HG02938 (cell line): ENCODE results near the gene DMGDH.
"Not testable (repeated sequence)": the region's sequence is repeated elsewhere in the genome, so short reads cannot be mapped to it uniquely, and the experiment has no call there.

Experiments
- ATAC-seq: cut with Tn5 transposase; IDR thresholded peaks from one replicate; pipeline ENCODE4 v1.9.1; 2021; ENCODE audit warnings: mild to moderate bottlenecking, moderate library complexity; ENCODE audit not compliant: unreplicated experiment

DMGDH gene

DNA sequence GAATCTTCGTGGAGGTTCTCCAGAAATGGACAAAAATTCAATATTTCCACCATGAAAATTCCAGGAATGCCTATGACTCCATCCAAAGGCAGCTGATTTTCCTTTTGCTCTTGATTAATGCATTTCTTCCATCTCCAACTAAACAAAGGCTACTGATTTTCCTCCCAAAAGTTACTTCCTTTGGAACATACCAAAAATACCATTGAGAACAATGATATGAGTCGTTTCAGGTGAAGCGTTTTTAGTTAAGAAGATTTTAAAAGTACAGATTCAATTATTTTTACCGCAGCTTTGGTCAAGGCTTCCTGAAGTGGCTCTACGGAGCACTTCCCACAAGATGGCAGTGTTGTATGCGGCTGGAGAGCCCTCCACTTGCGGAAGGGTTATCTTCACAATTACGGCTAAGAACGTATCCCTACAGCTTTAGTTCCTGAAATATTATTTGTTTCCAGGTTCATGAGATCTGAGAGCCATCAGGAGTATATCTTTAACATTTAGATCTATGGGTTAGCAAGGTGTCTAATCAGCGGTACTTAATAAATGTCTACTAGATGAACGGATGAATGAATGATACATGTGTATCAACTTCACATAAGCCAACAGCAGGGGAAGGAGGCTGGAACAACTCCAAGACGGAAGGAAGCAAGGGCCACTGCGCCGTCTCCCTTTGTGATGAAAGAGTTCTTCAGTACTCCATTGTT is 48.5 kb downstream of the DMGDH start:
- no peak for ATAC-seq

DNA sequence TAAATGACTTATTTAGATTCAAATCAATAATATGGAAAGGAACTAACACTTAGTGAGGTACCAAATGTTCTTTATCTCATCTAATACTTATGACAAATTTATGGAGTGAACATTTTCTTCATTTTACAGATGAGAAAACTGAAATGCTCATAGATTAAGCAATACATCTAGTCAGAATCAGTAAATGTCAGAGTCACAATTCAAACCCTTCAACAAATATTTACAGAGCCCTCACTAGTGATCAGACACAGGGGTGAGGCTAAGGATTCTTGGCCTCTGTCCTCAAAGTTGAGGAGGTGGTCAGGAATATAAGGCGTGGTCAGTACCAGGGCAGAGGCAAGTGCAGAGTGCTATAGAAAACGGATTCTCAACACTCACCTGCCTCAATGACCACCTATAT is 54.8 kb downstream of the DMGDH start:
- ATAC-seq = no peak

DNA sequence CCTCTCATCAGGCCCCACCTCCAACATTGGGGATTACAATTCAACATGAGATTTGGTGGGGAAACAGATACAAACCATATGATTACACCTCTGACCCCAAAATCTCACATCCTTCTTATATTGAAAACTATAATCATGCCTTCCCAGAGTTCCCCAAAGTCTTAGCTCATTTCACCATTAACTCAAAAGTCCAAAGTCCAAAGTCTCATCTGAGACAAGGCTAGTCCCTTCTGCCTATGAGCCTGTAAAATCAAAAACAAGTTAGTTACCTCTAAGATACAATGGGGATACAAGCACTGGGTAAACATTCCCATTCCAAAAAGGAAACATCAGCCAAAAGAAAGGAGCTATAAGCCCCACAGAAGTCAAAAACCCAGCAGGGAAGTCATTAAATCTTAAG is 57.6 kb downstream of the DMGDH start:
- ATAC-seq = no peak

DNA sequence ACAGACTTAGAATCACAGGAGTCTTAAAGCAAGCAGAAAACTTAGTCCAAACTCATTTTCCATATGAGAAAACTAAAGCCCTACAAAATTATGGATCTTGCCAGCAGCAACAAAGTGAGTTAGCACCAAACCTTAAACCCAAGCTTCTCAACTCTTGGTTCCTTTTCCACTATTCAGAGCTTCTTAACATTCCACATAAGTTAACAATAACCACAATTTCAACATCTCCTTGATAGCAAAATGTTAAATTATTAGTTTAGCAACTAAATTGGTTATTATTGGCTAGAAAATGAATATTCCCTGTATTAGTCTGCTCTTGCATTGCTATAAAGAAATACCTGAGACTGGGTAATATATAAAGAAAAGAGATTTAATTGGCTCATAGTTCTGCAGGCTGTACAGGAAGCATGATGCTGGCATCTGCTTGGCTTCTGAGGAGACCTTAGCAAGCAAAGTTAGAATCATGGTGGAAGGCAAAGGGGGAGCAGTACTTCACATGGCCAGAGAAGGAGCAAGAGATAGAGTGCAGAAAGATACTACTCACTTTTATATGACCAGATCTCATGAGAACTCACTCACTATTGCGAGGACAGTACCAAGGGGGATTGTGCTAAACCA is 58.1 kb downstream of the DMGDH start:
- no peak for ATAC-seq

DNA sequence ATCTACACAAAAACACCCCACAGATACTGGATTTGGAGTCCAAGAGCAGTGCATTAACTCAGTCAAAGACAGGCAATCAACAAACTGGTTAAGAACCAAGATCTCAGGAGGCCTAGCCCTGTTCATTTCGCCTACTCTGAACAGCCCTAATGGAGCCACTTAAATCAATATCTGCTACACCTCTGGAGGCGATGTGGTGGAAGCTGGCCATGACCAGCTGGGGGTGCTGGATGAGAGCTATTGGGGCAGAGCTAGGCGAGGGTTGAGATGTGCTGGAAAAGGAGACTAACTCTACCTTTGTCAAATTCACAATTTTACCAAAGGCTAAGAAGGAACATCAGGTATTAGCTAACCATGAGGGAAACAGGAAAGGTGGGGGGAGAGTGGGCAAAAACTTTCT is 61.1 kb downstream of the DMGDH start:
- ATAC-seq = no peak

DNA sequence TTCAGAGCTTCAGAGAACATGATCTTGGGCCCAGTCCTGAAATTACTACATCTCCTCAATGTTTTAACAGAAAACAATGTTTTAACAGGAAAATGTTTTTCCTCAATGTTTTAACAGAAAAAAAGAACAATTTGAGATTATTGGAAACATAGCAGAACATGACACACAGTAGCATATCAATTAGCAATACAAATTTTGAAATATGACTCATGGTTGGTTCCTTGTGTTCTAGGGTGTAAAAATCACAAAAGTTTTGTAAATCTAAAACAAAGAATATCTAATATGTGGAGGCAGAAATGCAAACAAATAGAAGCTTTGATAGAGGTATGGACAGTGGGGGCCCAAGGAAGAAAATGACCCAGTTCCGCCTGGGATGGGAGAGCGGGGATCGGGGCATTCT is 61.6 kb downstream of the DMGDH start:
- no peak for ATAC-seq

DNA sequence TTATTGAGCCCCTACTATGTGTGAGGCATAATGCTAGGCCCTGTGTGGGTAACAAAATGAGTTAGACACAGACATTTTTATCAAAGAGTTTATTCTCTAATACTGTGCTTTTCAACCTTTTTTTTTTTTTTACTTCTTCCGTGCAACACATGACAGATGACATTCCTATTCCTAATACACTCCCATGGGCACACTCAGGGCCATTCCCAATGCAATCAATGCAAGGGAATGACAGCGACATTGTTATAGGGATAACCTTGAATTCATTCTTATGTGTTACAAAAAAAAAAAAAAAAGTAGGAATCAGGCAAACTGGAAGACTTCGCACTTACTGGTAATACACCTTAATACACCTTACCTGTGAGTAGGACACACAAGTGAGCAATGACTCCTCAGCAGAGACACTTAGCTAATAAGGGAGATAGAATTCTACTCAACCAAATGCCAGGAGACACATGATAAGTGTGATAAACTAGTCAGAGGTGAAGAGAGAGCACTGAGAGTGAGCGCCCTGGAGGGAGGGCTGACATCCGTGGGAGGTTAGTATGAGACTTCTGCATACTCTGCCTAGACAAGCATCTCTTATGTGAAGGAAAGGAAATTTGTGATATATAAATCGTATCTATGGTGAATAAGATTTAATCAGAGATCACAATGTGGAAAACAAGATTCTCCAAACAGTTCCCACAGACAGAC is 63.4 kb downstream of the DMGDH start:
- no peak for ATAC-seq

DNA sequence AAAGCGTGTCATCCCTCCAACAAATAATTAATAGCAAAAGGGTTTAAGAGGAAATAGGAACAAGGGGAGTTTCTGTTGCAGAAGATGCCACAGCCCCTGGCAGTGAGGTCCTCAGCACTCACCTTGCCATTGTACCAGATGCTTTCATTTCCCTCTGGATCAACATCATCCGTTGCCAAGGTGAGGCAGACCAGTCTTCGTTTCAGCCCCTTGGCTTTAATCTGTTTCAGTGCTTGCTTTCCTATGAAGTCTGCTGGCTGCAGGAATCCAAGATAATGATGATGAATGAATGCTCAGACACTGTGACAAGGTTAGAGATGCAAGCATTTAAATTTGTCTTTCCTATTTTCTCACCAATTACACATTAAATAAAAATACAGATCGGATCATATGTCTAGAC is 64.3 kb downstream of the DMGDH start:
- ATAC-seq = no peak

DNA sequence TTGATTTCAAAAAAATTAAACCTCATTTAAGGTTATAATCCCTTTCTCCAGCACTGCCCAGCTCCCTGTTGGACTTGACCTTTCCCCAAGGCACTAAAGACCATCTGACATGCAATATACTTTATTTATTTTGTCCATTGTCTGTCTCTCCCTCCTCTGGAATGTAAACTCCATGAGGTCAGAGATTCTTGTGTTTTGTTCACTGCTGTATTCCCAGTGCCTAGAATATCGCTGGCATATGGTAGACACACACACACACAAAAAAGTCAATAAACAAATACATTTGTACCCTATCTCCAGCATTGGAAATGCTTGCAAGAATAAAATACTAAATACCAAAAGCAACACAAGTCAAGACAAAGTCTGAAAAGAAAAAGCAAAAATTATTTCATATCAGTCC is 67.1 kb downstream of the DMGDH start:
- no peak for ATAC-seq

DNA sequence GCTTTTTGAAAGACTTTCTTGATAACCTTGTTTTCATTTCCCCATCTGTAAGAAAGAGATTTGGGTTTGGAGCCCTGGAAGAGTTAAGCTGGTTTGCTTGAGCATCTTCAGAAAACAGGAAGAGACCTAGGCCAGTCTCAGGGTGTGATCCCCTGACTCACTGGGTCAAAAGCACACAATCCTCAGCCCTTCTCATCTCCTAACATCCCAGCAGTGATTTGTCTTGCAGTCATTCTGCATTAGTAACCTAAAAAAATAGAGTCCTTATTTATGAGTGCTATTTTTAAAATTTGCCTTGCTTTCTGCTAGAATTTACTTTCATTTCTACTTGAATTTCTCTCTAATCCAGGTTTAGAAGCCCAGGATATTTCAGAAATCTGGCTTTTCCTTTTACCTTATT is 68.0 kb downstream of the DMGDH start:
- no peak for ATAC-seq

DNA sequence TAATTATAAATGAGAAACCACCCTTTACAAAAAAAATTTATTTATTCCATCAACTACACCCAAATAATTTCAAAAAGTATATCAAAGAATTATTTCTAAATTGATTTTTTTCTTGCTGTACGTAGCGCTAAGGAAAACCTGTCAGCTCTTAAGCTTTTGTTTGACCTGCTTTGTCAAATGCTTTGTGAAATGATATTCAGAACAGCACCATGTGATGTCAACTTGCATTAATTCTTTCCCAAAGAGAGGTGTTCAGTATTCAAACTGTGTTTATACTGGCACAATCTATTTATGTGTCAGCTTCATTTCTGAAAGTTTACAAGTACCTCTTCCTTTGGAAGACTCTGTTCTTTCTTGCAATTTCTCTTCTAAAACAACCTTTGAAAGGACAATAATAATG is 72.4 kb downstream of the DMGDH start:
- no peak for ATAC-seq

DNA sequence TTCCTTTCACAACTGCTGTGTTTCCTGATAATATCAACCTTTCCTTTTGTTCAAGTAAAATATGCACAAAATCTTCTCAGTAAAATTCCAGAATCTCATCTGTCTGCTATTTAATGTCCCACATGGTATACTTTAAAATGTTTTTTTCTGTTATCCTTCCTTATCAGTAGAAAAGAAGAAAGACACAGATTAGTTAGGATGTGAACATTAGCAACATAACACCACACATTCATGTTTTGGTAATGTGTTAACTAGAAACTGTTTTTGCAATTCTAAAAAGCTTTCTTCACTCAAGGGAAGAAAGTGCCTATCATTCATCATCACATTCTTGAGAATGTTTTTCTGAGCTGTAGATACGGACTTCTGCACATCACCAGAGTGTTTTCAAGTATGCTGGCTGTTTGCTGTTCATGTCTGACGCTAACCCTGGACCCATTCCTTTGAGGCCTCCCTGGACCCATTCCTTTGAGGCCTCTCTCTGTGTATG is 73.9 kb downstream of the DMGDH start:
- no peak for ATAC-seq

DNA sequence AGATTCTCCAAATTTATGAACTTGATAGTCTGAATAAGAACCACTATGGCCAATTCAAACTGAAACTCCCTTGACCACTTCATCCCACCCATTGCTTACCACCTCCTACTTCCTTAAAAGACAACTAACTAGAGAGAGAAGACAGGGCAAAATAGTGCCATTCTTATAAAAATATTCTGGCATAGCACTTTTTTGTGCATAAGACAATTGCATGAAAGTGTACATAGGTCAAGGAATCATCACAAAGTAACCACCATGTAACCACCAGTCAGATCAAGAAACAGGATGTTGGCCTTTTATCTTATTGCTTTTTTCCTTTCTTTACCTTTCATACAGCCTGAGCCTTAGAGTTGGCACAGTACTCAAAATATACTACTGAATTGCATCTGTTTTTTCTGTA is 76.3 kb downstream of the DMGDH start:
- no peak for ATAC-seq

DNA sequence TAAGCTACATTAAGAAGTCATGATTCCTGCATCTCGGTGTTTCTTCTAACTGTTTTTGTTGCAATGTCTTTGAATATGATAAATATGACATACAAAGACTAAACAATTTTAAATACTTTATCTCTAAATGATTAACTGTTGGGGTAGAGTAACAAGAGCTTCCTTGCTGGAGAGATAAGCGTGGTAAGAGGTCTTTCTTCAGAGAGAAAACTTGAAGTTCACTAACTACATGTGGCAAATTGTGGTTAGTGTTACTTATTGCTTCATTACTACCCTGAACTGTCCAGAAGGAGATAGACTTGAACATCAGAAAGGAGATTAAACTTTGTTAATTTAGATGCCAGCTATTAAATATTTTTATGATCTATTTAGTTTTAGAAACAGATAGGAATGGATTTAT is 77.3 kb downstream of the DMGDH start:
- ATAC-seq = no peak

DNA sequence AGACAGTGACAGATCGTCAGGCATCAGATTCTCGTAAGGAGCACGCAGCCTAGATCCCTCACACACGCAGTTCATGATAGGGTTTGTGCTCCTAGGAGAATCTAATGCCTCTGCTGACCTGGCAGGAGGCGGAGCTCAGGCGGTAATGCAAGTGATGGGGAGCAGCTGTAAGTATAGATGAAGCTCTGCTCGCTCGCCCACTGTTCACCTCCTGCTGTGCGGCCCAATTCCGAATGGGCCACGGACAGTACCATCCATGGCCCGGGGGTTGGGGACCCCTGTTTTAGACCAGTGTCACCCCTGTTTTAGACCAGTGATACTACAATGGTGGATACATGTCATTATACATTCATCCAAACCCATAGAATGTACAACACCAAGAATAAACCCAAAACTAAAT is 80.4 kb downstream of the DMGDH start:
- no peak for ATAC-seq

DNA sequence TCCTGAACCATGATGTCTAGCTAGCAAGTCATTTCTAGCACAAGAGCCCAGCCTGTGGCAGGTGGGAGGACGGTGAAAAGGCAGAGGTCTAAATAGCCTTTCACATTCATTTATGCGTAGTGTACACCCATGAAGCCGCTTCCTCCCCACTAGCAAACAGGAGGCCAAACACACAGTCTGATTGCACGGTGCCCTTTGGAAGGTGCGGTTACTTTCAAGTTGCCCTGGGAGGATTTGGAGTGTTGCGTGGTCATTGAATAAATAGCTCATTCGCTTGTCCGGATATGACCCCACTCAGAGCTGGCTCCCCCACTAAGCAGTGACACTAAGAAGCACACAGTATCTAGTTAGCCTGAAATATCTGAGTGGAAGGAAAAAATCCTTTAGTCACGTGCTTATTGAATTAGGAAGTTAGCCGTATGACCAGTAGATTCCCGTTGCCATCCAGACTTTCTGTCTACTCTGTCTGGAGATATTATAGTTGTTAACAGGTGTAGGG is 83.7 kb downstream of the DMGDH start:
- ATAC-seq = peak; percentile 66

DNA sequence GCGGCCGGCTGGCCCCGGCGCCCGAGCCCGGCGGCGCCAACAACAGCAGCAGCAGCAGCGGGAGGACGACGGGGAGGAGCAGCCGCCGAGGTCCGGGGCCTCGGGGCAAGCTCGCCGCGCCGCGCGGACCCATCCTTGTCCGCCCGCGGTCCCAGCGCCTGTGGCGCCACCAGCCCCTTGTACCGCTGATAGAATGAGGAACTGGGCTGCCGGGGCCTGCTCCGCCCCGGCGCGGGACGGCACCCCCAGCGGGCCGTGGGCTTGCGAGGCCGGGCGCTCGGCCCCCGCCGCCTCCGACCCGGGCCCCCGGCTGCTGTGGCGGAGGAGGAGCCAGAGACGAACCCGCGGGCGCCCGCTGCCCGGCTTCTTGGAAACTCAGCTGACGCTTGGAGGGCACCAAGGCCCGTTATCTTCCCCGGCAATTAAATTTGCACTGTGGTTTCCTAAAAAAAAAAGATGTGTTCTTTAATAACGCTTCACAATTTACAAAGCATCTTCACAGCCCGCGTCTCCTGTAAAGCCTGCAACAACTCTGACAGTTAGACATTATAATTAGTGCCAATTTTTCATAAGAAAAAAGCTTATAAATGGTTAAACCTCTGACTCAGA is 84.3 kb downstream of the DMGDH start, which contains the start of gene ARSB:
ARSB (minus strand) TSS at position 195 of the 609 bp plus-strand sequence; CDS start at position 133, 62 bp downstream.
- ATAC-seq = peak; percentile 39

DNA sequence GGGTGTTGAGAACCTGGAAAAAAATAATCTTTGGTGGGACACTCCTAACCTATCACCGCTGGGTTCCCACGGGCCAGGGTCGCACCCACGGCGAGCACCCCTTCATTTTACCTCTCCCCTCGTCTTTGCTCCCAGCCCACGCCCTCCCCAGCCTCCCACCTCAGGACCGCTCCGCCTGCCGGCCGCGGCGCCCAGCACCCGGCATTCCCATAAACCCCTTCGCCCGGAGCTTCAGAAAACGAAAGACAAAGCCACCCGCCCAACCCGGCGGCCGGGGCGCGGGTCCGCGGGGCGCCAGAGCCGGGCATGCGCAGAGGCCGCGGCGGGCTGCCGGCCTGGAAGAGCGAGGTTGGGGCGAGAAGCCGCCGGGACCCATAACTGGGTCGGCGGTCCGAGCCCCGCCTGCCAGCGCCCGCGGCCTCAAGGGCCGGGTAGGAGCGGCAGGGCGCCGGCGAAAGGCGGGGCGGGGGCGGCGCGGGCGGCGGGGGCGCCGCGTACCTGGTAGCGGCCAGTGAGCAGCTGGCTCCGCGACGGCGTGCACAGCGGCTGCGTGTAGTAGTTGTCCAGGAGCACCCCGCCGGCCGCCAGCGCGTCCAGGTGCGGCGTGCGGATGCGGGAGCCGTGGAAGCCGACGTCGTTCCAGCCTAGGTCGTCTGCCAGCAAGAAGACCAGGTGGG is 84.9 kb downstream of the DMGDH start:
- peak; percentile 35 for ATAC-seq

DNA sequence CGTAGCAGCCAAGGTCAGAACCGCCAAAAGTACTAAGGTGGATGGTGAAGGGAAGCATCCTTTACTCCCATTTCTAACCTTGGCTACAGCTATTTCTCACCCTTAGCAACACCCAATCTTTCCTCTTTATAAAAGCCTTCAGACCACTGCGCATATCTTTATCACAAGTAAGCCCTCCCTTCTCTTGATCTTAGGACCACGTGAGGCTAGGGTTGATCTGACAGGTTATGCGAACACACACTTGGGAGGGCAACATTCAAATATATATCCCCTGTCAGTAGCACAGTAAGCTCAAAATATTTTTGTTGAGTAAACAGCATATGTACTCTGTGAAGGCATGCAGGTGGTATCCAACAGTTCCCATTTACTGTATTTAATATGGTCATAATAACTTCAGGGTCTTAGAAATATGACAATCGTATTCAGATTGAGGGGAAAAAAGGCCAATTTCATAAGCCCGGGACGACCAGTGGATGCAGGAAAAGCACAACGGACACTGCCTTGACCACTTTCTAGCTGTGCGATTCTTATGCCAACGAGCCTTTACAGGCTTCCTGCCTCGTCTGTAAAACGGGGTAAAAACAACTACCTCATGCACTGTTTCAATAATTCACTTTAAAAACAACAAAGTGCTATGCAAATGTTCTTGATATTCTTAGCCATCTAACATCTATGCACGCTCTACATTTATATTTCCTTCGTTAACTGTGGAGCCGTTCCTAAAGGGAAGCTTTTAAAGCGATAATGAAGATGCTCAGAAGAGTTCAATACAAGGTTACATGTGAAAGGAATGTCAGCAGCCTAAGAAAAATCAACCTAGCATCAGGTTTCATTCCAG is 85.7 kb downstream of the DMGDH start:
- no peak for ATAC-seq

DNA sequence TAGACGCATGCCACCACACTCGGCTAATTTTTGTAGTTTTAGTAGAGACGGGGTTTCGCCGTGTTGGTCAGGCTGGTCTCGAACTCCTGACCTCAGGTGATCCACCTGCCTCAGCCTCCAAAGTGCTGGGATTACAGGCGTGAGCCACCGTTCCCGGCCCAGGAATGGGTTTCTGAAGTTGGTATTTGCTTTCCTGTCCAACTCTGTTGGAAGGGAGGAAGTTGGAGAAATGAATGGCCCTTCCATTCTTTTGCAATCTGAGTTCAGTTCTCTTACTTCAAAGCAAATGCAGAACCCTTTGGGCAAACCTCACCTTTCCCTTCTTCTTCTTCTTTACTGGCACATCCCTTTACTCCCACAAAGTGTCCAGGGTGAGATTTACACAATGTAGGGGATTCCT is 86.3 kb downstream of the DMGDH start:
- not testable (repeated sequence) for ATAC-seq
